HepG2 (cell line): Measurements from ENCODE around the gene CD7. TPM values are rescaled to one million over a fixed set of nuclear protein-coding genes. Genes with fewer than 3 reads are reported as not detected.

Experiments used
- ATAC-seq: fragments of 200-7000 bp; cut with Tn5 transposase; 3 replicates; pipeline ENCODE4 v1.9.1; 2020; ENCODE audit warnings: mild to moderate bottlenecking, moderate library complexity
- BruUV-seq: library from RNA; stranded (reverse); fragments of 400-500 nt; replicated peaks from 2 replicates; lab custom pipeline; 2021; lab: Mats Ljungman, UMichigan
- CTCF ChIA-PET: fragments of 300-600 bp; formaldehyde crosslinking; extraction: SDS; loops from one replicate; lab custom pipeline; 2021; ENCODE audit warnings: low total read pairs, inconsistent platforms, low intra/inter-chr PET ratio; lab: Yijun Ruan, JAX
- POLR2A ChIA-PET: fragments of 350-600 bp; sonication (Branson Sonifier 250); formaldehyde crosslinking; loops from one replicate; lab custom pipeline; 2020; ENCODE audit warnings: antibody characterized with exemption, inconsistent platforms; lab: Yijun Ruan, JAX
- DNase-seq: peaks from one replicate; pipeline ENCODE4 v3.0.0-alpha.2; 2015; ENCODE audit warnings: low spot score
- FAIRE-seq: peaks from 3 replicates; lab custom pipeline; 2011; peaks lifted over from hg19 to GRCh38; lab: Jason Lieb, UNC
- H2AFZ ChIP-seq: one replicate; pipeline ENCODE4 v1.6.1; 2011; ENCODE audit warnings: low read length, inconsistent platforms
- H3K27ac ChIP-seq: fragments of 300-600 bp; 3 replicates; pipeline ENCODE4 v1.8.0; 2011; ENCODE audit warnings: mixed run types, mild to moderate bottlenecking, mixed read lengths, low read length, inconsistent platforms; ENCODE audit not compliant: insufficient read depth; ENCODE audit errors: extremely low read length
- H3K27me3 ChIP-seq, 2 experiments: fragments of 200-600 bp in 1 of 2; 2 replicates in 1 of 2; 3 replicates in 1 of 2; pipeline versions ENCODE4 v1.6.0 to v1.8.0; 2011; ENCODE audit warnings: low read length in 2 of 2, mild to moderate bottlenecking in 2 of 2, moderate library complexity in 2 of 2, inconsistent platforms in 1 of 2; ENCODE audit not compliant: insufficient read depth in 2 of 2, control insufficient read depth in 1 of 2
- H3K36me3 ChIP-seq, 2 experiments: fragments of 200-600 bp in 1 of 2; replicated peaks in 1 of 2; 2 replicates in 1 of 2; 3 replicates in 1 of 2; pipeline versions ENCODE4 v1.5.1 to v1.8.0; 2011; ENCODE audit warnings: low read length in 2 of 2, inconsistent platforms in 1 of 2; ENCODE audit not compliant: insufficient read depth in 2 of 2, control insufficient read depth in 1 of 2
- H3K4me1 ChIP-seq: 2 replicates; pipeline ENCODE4 v1.5.1; 2012; ENCODE audit warnings: low read length, inconsistent platforms; ENCODE audit not compliant: insufficient read depth
- H3K4me2 ChIP-seq: 2 replicates; pipeline ENCODE4 v1.6.0; 2011; ENCODE audit warnings: low read depth, low read length, inconsistent platforms
- H3K4me3 ChIP-seq, 3 experiments: fragments of 200-600 bp in 1 of 3; sonication (generic), shearing (Covaris generic) in 1 of 3; replicated peaks in 1 of 3; 2 replicates each; pipeline ENCODE4 v1.5.1; 2011 to 2016; ENCODE audit warnings: low read length in 3 of 3, inconsistent platforms in 2 of 3, low read depth in 2 of 3, mild to moderate bottlenecking in 2 of 3, control low read depth in 1 of 3, mixed read lengths in 1 of 3; ENCODE audit not compliant: insufficient read depth in 1 of 3
- H3K79me2 ChIP-seq: one replicate; pipeline ENCODE4 v1.6.1; 2011; ENCODE audit warnings: low read length, inconsistent platforms; ENCODE audit not compliant: insufficient read depth
- H3K9ac ChIP-seq: 2 replicates; pipeline ENCODE4 v1.6.0; 2011; ENCODE audit warnings: mild to moderate bottlenecking, low read depth, low read length, inconsistent platforms; ENCODE audit not compliant: insufficient read depth
- H3K9me3 ChIP-seq: 2 replicates; pipeline ENCODE4 v1.5.1; 2012; ENCODE audit warnings: mild to moderate bottlenecking, low read length
- H4K20me1 ChIP-seq: 2 replicates; pipeline ENCODE4 v1.6.0; 2011; ENCODE audit warnings: inconsistent platforms, mild to moderate bottlenecking, low read length, moderate library complexity; ENCODE audit not compliant: insufficient read depth
- ZBTB38 ChIP-seq: sonication (generic); formaldehyde crosslinking; IDR thresholded peaks from 2 replicates; pipeline ENCODE4 v1.5.1; 2020; ENCODE audit warnings: mild to moderate bottlenecking, missing genetic modification reagents
- ZNF83 ChIP-seq: sonication (generic); formaldehyde crosslinking; IDR thresholded peaks from 2 replicates; pipeline ENCODE4 v1.4.0; 2020; ENCODE audit warnings: missing genetic modification reagents, mild to moderate bottlenecking, borderline replicate concordance
- WGBS: methylation state at CpG from one replicate; pipeline ENCODE4 v1.1.6; 2017; ENCODE audit warnings: low lambda C conversion rate; 5-methylcytosine and 5-hydroxymethylcytosine counted together
- in situ Hi-C: cut with HindIII; loops from 2 replicates; pipeline ENCODE4 v1.10.0; 2017; ENCODE audit warnings: low pct_unique_long_range_greater_than_20kb; ENCODE audit not compliant: extremely low pct_ligation_motif_present
- intact Hi-C: fragments of 100-400 bp; cut with micrococcal nuclease; formaldehyde crosslinking; loops from one replicate; pipeline ENCODE4 v1.10.0; 2022; ENCODE audit not compliant: unreplicated experiment
- polyA plus RNA-seq, 8 experiments: library from polyadenylated mRNA; depleted of rRNA in 3 of 8; stranded (reverse) in 7 of 8; unstranded in 1 of 8; fragments of >200 nt; fragmentation: Illumina TruSeq in 4 of 8; extraction: Trizol in 4 of 8; gene quantifications; 2 replicates each; pipeline versions ENCODE4 v1.2.1 to v1.2.3, GENCODE V29; 2011 to 2016; ENCODE audit warnings: low read depth in 4 of 8, missing spikeins in 1 of 8, mixed read lengths in 1 of 8; ENCODE audit not compliant: insufficient read depth in 1 of 8
- total RNA-seq, 5 experiments: library from RNA; depleted of rRNA; stranded (reverse); fragments of >200 nt; fragmentation: Illumina TruSeq; extraction: Trizol; gene quantifications; 2 replicates each; pipeline ENCODE4 v1.2.3, GENCODE V29; 2016; ENCODE audit warnings: low read depth in 1 of 5
- TF ChIP-seq, protein P1 (sequence below): sonication (generic); formaldehyde crosslinking; IDR thresholded peaks from 2 replicates; pipeline ENCODE4 v1.4.0; 2020; ENCODE audit warnings: mild to moderate bottlenecking, missing genetic modification reagents, borderline replicate concordance

CD7 gene
- total and polyA plus RNA-seq, 2 of the 13 experiments (the other 11 are each of a cell fraction or from before 2014, with no cell fraction given) = 67.6 to 76.4 TPM

- TF ChIP-seq, protein P1, sequence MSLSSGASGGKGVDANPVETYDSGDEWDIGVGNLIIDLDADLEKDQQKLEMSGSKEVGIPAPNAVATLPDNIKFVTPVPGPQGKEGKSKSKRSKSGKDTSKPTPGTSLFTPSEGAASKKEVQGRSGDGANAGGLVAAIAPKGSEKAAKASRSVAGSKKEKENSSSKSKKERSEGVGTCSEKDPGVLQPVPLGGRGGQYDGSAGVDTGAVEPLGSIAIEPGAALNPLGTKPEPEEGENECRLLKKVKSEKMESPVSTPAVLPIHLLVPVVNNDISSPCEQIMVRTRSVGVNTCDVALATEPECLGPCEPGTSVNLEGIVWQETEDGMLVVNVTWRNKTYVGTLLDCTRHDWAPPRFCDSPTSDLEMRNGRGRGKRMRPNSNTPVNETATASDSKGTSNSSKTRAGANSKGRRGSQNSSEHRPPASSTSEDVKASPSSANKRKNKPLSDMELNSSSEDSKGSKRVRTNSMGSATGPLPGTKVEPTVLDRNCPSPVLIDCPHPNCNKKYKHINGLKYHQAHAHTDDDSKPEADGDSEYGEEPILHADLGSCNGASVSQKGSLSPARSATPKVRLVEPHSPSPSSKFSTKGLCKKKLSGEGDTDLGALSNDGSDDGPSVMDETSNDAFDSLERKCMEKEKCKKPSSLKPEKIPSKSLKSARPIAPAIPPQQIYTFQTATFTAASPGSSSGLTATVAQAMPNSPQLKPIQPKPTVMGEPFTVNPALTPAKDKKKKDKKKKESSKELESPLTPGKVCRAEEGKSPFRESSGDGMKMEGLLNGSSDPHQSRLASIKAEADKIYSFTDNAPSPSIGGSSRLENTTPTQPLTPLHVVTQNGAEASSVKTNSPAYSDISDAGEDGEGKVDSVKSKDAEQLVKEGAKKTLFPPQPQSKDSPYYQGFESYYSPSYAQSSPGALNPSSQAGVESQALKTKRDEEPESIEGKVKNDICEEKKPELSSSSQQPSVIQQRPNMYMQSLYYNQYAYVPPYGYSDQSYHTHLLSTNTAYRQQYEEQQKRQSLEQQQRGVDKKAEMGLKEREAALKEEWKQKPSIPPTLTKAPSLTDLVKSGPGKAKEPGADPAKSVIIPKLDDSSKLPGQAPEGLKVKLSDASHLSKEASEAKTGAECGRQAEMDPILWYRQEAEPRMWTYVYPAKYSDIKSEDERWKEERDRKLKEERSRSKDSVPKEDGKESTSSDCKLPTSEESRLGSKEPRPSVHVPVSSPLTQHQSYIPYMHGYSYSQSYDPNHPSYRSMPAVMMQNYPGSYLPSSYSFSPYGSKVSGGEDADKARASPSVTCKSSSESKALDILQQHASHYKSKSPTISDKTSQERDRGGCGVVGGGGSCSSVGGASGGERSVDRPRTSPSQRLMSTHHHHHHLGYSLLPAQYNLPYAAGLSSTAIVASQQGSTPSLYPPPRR (CRISPR knock-in tag) = no peak; the same call in 1 of the 2 replicates
- TF ChIP-seq, all 625 proteins: peak for 35
These were observed 38.5 kb downstream of the CD7 start (continued) for GRCh38 chr17:82278786-82279391.

DNA sequence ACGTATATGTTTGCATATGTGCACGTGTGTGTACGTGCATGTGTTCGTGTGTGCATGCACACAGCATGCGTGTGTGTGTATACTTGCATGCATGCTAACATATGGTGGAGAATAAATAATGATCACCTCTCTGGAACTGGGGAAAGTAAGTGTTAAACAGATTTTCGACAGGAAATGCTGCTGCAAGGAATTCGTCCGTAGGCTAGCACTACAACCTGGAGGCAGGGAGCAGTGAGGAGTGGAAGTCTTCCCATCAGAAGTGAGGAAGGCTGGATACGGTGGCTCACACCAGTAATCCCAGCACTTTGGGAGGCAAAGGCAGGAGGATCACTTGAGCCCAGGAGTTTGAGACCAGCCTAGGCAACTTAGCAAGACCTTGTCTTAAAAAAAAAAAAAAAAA, 39.1 kb downstream of the CD7 start:
- intact Hi-C loops = no loop called here
- POLR2A ChIA-PET = no interaction called here

More for the DNA sequence above, 39.1 kb downstream of the CD7 start:
- CTCF ChIA-PET = no interaction called here
- 92% methylated on average over 9 of the region's 9 CpGs for WGBS
- DNase-seq (no peak), ATAC-seq (no peak), FAIRE-seq (no peak)
- Histone ChIP-seq H3K27ac (no peak overlapping the region), H3K9me3 (no peaks in the 10 kb centered on the region), H3K9ac (no peak overlapping the region), H2AFZ (no peak overlapping the region), H3K4me3 (no peak overlapping the region), H3K4me1 (peaks cover 70% of the 10 kb centered on the region), H3K27me3 (peaks cover 2 to 9% of the 10 kb centered on the region in 2 experiments; a peak in 4 of 5 replicates), H3K4me2 (no peak overlapping the region), H3K79me2 (no peaks in the 10 kb centered on the region), H3K36me3 (no peaks in the 10 kb centered on the region), H4K20me1 (no peaks in the 10 kb centered on the region)
- no TSS peak for BruUV-seq
- in situ Hi-C loops = no loop called here
- no peak for TF ChIP-seq ZNF83
- TF ChIP-seq ZBTB38 (CRISPR knock-in tag) = 0 out of 2 replicates have a peak, but pooled peaks have one; percentile 47
